Measurements from ENCODE around the gene UQCR10. TPM values are rescaled to one million over a fixed set of nuclear protein-coding genes. Genes with fewer than 3 reads are reported as not detected.

The UQCR10 gene
- total and polyA plus RNA-seq, 8 donors: 2.0 to 307 (median 96.9) TPM

GRCh38 chr22:29799217-29799680 lies 32.1 kb downstream of the UQCR10 start:
- Histone ChIP-seq H3K27ac (peak overlapping the region; percentile 69 to 89 (median 83)), H3K4me3 (no peak overlapping the region), H3K27me3 (no peaks in the 10 kb centered on the region), H3K36me3 (peaks cover 43 to 99% (median 84%) of the 10 kb centered on the region in 4 donors), H3K4me1 (peaks cover 44 to 61% (median 50%) of the 10 kb centered on the region in 4 donors), H3K9me3 (no peaks in the 10 kb centered on the region)
- TF ChIP-seq POLR2A (IDR thresholded peaks at IDR 0.05): no peak
- peak; percentile 17 to 95 (median 84) for TF ChIP-seq POLR2AphosphoS5 (IDR thresholded peaks at IDR 0.05)
- intact Hi-C loops (cut with DNase I; ENCODE audit: low total_unique reads): no loop called here
- DNase-seq: peak; percentile 90 to 95
- WGBS, 5 donors: 16 to 43% (median 20%) methylated on average over 6 to 8 of the region's 8 CpGs

- intact Hi-C loops (cut with DNase I; ENCODE audit: low total_unique reads): no loop called here
- WGBS, 5 donors: 32 to 59% (median 51%) methylated on average over 5 of the region's 5 CpGs
- Histone ChIP-seq H3K9me3 (no peaks in the 10 kb centered on the region), H3K36me3 (peaks cover 54 to 99% (median 84%) of the 10 kb centered on the region in 4 donors), H3K4me3 (no peak overlapping the region), H3K27me3 (no peaks in the 10 kb centered on the region), H3K4me1 (peaks cover 44 to 73% (median 56%) of the 10 kb centered on the region in 4 donors), H3K27ac (peak overlapping the region; percentile 69 to 89 (median 83))
- TF ChIP-seq POLR2AphosphoS5 (IDR thresholded peaks at IDR 0.05) (peak in 1 of 3 donors; percentile 22), CTCF (IDR thresholded peaks at IDR 0.05) (no peak), POLR2A (IDR thresholded peaks at IDR 0.05) (no peak), EP300 (IDR thresholded peaks at IDR 0.05) (no peak)
- peak; percentile 58 to 67 for DNase-seq
Measured at GRCh38 chr22:29801153-29801552, 34.0 kb downstream of the UQCR10 start.

GRCh38 chr22:29801796-29802195 lies 34.6 kb downstream of the UQCR10 start:
- H3K27ac ChIP-seq: peak overlapping the region; percentile 69 to 89 (median 83)
- H3K36me3 ChIP-seq: peaks cover 61 to 99% (median 84%) of the 10 kb centered on the region in 4 donors
- no peaks in the 10 kb centered on the region for H3K27me3 ChIP-seq
- 43 to 74% (median 54%) methylated on average over 8 of the region's 8 CpGs for whole genome bisulfite sequencing, 5 donors
- DNase-seq: peak in 1 of 2 donors; percentile 50
- TF ChIP-seq EP300 (IDR thresholded peaks at IDR 0.05) (no peak), POLR2A (IDR thresholded peaks at IDR 0.05) (no peak), POLR2AphosphoS5 (IDR thresholded peaks at IDR 0.05) (no peak), CTCF (IDR thresholded peaks at IDR 0.05) (no peak)
- intact Hi-C loops (cut with DNase I; ENCODE audit: low total_unique reads): no loop called here
- peaks cover 44 to 69% (median 56%) of the 10 kb centered on the region in 4 donors for H3K4me1 ChIP-seq
- H3K9me3 ChIP-seq: no peaks in the 10 kb centered on the region
- no peak overlapping the region for H3K4me3 ChIP-seq

GRCh38 chr22:29803190-29803589 lies 36.0 kb downstream of the UQCR10 start:
- Histone ChIP-seq H3K9me3 (no peaks in the 10 kb centered on the region), H3K27ac (no peak overlapping the region), H3K4me3 (no peak overlapping the region), H3K4me1 (peaks cover 39 to 55% (median 46%) of the 10 kb centered on the region in 4 donors), H3K27me3 (no peaks in the 10 kb centered on the region), H3K36me3 (peaks cover 72 to 99% (median 88%) of the 10 kb centered on the region in 4 donors)
- WGBS, 5 donors: 97 to 100% (median 98%) methylated on average over 2 of the region's 2 CpGs
- no peak for DNase-seq
- TF ChIP-seq CTCF (IDR thresholded peaks at IDR 0.05) (no peak), POLR2AphosphoS5 (IDR thresholded peaks at IDR 0.05) (no peak), EP300 (IDR thresholded peaks at IDR 0.05) (no peak), POLR2A (IDR thresholded peaks at IDR 0.05) (no peak)
- intact Hi-C loops (cut with DNase I; ENCODE audit: low total_unique reads): no loop called here

GRCh38 chr22:29804985-29805384 lies 37.8 kb downstream of the UQCR10 start:
- 33 to 81% (median 61%) methylated on average over 1 to 2 of the region's 2 CpGs for WGBS, 5 donors
- no peaks in the 10 kb centered on the region for H3K27me3 ChIP-seq
- H3K36me3 ChIP-seq: peaks cover 70 to 99% (median 96%) of the 10 kb centered on the region in 4 donors
- intact Hi-C loops (cut with DNase I; ENCODE audit: low total_unique reads): no loop called here
- no peaks in the 10 kb centered on the region for H3K9me3 ChIP-seq
- TF ChIP-seq POLR2AphosphoS5 (IDR thresholded peaks at IDR 0.05) (no peak), POLR2A (IDR thresholded peaks at IDR 0.05) (no peak), EP300 (IDR thresholded peaks at IDR 0.05) (no peak), CTCF (IDR thresholded peaks at IDR 0.05) (no peak)
- peak overlapping the region in 1 of 5 donors; percentile 14 for H3K27ac ChIP-seq
- no peak for DNase-seq
- H3K4me3 ChIP-seq: no peak overlapping the region
- peaks cover 23 to 43% (median 30%) of the 10 kb centered on the region in 4 donors for H3K4me1 ChIP-seq

Data from stomach (tissue), 9 donors.